K562 (cell line): Measurements from ENCODE around the gene SMIM13. TPM values are rescaled to one million over a fixed set of nuclear protein-coding genes. Genes with fewer than 3 reads are reported as not detected.

Source experiments
- ARNT ChIP-seq, 2 experiments: fragments of 450-650 bp; IDR thresholded peaks; 2 replicates each; pipeline ENCODE4 v1.6.1; 2016; ENCODE audit warnings: mild to moderate bottlenecking in 1 of 2
- CXXC5 ChIP-seq: fragments of 250-450 bp; sonication (Bioruptor Pico); IDR thresholded peaks from 2 replicates; pipeline ENCODE4 v1.8.0; 2022; ENCODE audit warnings: inconsistent platforms, mild to moderate bottlenecking, moderate library complexity
- EWSR1 ChIP-seq: fragments of 450-650 bp; IDR thresholded peaks from 2 replicates; pipeline ENCODE4 v1.6.1; 2018; ENCODE audit warnings: borderline replicate concordance, mild to moderate bottlenecking, low read depth, moderate library complexity; ENCODE audit not compliant: partially characterized antibody
- KLF13 ChIP-seq: fragments of 450-650 bp; IDR thresholded peaks from 2 replicates; pipeline ENCODE4 v1.6.1; 2016; ENCODE audit warnings: missing genetic modification characterization, low read depth, mild to moderate bottlenecking, missing compliant biosample characterization, moderate library complexity, borderline replicate concordance
- MAFK ChIP-seq: IDR thresholded peaks from 2 replicates; pipeline ENCODE4 v1.6.1; 2011; ENCODE audit warnings: low read length, improper control_type of control experiment
- MEF2D ChIP-seq: conservative IDR thresholded peaks from 2 replicates; pipeline ENCODE4 v1.6.1; 2016; ENCODE audit warnings: low read depth, missing genetic modification characterization, missing compliant biosample characterization
- MTA3 ChIP-seq: fragments of 450-650 bp; formaldehyde crosslinking; IDR thresholded peaks from 2 replicates; pipeline ENCODE4 v1.6.1; 2017; ENCODE audit warnings: mild to moderate bottlenecking, borderline replicate concordance
- PHF20 ChIP-seq: fragments of 450-650 bp; IDR thresholded peaks from 2 replicates; pipeline ENCODE4 v1.6.1; 2018; ENCODE audit not compliant: partially characterized antibody
- PRPF4 ChIP-seq: fragments of 200-400 bp; formaldehyde crosslinking; IDR thresholded peaks from one replicate; pipeline ENCODE4 v1.6.1; 2017; ENCODE audit warnings: low read length, low read depth, mild to moderate bottlenecking; ENCODE audit not compliant: insufficient read depth, poor library complexity, severe bottlenecking
- U2AF2 ChIP-seq: fragments of 200-400 bp; formaldehyde crosslinking; optimal IDR thresholded peaks from 2 replicates; pipeline ENCODE3; 2017; ENCODE audit warnings: low read depth, mild to moderate bottlenecking, low read length
- XRCC5 ChIP-seq: fragments of 200-400 bp; formaldehyde crosslinking; IDR thresholded peaks from 2 replicates; pipeline ENCODE4 v1.6.1; 2017; ENCODE audit warnings: low read depth, mild to moderate bottlenecking, low read length
- polyA plus RNA-seq, 8 experiments: library from polyadenylated mRNA; depleted of rRNA in 4 of 8; stranded (reverse) in 5 of 8; unstranded in 3 of 8; fragments of >200 nt; fragmentation: Nextera tagmentation in 2 of 8; fragmentation: Illumina TruSeq in 1 of 8; extraction: Ambion mirVana in 2 of 8; extraction: Trizol in 1 of 8; gene quantifications; 2 replicates each; pipeline versions ENCODE4 v1.2.1 to v1.2.3, GENCODE V29; 2011 to 2014; ENCODE audit warnings: inconsistent platforms in 1 of 8, missing spikeins in 1 of 8
- total RNA-seq, 7 experiments: library from RNA; depleted of rRNA in 6 of 7; stranded (reverse); fragments of >200 nt in 6 of 7; fragmentation: Illumina TruSeq in 2 of 7; extraction: Trizol in 2 of 7; gene quantifications; 2 replicates each; pipeline versions ENCODE4 v1.2.1 to v1.2.3, GENCODE V29; 2011 to 2021; ENCODE audit warnings: low replicate concordance in 1 of 7
- TF ChIP-seq, protein P1 (sequence below): fragments of 250-450 bp; sonication (Bioruptor Pico); IDR thresholded peaks from 2 replicates; pipeline ENCODE4 v1.8.0; 2022; ENCODE audit warnings: inconsistent platforms
- TF ChIP-seq, protein P2 (sequence below): fragments of 450-650 bp; IDR thresholded peaks from 2 replicates; pipeline ENCODE4 v1.6.1; 2016; ENCODE audit warnings: antibody characterized with exemption
- TF ChIP-seq, protein P3 (sequence below), 2 experiments: fragments of 450-650 bp; IDR thresholded peaks; 2 replicates each; pipeline ENCODE4 v1.6.1; 2016
- TF ChIP-seq, protein P4 (sequence below): fragments of 450-650 bp; conservative IDR thresholded peaks from 2 replicates; pipeline ENCODE4 v1.6.1; 2016; ENCODE audit warnings: missing genetic modification characterization, low read depth, mild to moderate bottlenecking, control low read depth, missing compliant biosample characterization

SMIM13 gene
- total and polyA plus RNA-seq, 9 of the 15 experiments (the other 6 are each of a cell fraction or from before 2014, with no cell fraction given) = 5.5 to 24.8 (median 11.7) TPM

DNA sequence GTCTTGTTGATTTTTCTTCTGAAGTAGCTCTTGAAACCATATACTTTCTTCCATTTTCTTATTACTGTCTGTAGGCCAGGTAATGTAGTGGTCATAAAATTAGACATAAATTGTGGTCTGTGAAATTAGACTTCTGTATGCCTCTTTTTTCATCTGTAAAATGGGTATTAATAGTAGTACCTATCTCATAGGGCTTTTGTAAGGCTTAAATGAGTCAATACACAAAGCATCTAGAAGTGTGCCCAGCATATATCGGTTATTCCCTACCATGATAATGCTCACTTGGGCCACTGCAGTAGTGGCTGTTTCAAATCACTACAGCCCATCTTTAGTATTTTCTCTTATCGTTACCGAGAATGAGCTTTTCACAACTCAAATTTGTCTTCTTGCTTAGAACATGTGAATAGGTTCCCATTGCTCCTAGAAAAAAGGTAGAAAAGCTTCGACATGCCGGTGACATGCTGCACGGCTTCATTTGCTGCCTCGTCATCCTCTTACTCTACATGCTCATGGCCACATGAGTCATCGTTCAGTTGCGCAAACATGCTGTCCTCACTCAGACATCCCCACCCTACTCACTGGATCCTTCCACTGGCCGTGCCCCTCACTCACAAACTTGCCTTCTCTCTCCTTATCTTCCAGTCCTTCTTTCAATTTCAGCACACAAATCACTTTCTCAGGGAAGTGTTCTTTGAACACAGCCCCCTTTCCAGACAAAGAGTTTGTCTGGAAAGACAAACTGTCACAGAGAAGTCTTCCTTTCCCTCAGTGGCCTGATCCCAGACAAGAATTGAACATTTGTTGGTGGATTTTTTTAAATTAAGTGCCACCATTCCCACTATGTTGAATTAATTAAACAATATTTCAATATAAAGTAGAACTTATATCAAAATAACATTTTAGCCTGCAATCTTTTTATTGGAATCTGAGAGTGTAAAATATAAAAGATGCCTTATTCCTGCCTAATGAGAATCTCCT, 50.0 kb downstream of the SMIM13 start (continued):
- TF ChIP-seq, protein P1, sequence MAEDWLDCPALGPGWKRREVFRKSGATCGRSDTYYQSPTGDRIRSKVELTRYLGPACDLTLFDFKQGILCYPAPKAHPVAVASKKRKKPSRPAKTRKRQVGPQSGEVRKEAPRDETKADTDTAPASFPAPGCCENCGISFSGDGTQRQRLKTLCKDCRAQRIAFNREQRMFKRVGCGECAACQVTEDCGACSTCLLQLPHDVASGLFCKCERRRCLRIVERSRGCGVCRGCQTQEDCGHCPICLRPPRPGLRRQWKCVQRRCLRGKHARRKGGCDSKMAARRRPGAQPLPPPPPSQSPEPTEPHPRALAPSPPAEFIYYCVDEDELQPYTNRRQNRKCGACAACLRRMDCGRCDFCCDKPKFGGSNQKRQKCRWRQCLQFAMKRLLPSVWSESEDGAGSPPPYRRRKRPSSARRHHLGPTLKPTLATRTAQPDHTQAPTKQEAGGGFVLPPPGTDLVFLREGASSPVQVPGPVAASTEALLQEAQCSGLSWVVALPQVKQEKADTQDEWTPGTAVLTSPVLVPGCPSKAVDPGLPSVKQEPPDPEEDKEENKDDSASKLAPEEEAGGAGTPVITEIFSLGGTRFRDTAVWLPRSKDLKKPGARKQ (CRISPR knock-in tag) = no peak
- peak; percentile 43; the same call in 1 of the 2 replicates for TF ChIP-seq CXXC5 (CRISPR knock-in tag)
- peak; percentile 62; the same call in 1 of the 2 replicates for TF ChIP-seq MEF2D (tag)
- TF ChIP-seq U2AF2 = no peak
- no peak for TF ChIP-seq PHF20
- peak; percentile 65 to 81; a peak in 2 of 4 replicates for TF ChIP-seq ARNT (IDR thresholded peaks at IDR 0.05)
- TF ChIP-seq XRCC5 = 0 out of 2 replicates have a peak, but pooled peaks have one; percentile 33
- peak; percentile 90 for TF ChIP-seq MAFK
- TF ChIP-seq, protein P2, sequence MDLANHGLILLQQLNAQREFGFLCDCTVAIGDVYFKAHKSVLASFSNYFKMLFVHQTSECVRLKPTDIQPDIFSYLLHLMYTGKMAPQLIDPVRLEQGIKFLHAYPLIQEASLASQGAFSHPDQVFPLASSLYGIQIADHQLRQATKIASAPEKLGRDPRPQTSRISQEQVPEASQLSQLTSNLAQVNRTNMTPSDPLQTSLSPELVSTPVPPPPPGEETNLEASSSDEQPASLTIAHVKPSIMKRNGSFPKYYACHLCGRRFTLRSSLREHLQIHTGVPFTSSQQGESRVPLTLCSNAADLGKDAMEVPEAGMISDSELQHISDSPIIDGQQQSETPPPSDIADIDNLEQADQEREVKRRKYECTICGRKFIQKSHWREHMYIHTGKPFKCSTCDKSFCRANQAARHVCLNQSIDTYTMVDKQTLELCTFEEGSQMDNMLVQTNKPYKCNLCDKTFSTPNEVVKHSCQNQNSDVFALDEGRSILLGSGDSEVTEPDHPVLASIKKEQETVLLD = peak; percentile 45; the same call in 1 of the 2 replicates
- TF ChIP-seq, protein P3, sequence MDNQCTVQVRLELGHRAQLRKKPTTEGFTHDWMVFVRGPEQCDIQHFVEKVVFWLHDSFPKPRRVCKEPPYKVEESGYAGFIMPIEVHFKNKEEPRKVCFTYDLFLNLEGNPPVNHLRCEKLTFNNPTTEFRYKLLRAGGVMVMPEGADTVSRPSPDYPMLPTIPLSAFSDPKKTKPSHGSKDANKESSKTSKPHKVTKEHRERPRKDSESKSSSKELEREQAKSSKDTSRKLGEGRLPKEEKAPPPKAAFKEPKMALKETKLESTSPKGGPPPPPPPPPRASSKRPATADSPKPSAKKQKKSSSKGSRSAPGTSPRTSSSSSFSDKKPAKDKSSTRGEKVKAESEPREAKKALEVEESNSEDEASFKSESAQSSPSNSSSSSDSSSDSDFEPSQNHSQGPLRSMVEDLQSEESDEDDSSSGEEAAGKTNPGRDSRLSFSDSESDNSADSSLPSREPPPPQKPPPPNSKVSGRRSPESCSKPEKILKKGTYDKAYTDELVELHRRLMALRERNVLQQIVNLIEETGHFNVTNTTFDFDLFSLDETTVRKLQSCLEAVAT (IDR thresholded peaks at IDR 0.05) = 0 out of 4 replicates have a peak, but pooled peaks of 1 of the 2 experiments have one; percentile 26
- TF ChIP-seq KLF13 (tag) = 0 out of 2 replicates have a peak, but pooled peaks have one; percentile 45
- TF ChIP-seq, protein P4, sequence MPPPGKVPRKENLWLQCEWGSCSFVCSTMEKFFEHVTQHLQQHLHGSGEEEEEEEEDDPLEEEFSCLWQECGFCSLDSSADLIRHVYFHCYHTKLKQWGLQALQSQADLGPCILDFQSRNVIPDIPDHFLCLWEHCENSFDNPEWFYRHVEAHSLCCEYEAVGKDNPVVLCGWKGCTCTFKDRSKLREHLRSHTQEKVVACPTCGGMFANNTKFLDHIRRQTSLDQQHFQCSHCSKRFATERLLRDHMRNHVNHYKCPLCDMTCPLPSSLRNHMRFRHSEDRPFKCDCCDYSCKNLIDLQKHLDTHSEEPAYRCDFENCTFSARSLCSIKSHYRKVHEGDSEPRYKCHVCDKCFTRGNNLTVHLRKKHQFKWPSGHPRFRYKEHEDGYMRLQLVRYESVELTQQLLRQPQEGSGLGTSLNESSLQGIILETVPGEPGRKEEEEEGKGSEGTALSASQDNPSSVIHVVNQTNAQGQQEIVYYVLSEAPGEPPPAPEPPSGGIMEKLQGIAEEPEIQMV = no peak
- no peak for TF ChIP-seq EWSR1
- no peak for TF ChIP-seq PRPF4
- TF ChIP-seq MTA3 = 0 out of 2 replicates have a peak, but pooled peaks have one; percentile 62
